ENCODE measurements around the gene NIM1K.
A peak's percentile ranks its signal among the peaks of the same experiment; 100 is the strongest.
"Not testable (repeated sequence)": the region's sequence is repeated elsewhere in the genome, so short reads cannot be mapped to it uniquely, and the experiment has no call there.

The NIM1K gene

DNA sequence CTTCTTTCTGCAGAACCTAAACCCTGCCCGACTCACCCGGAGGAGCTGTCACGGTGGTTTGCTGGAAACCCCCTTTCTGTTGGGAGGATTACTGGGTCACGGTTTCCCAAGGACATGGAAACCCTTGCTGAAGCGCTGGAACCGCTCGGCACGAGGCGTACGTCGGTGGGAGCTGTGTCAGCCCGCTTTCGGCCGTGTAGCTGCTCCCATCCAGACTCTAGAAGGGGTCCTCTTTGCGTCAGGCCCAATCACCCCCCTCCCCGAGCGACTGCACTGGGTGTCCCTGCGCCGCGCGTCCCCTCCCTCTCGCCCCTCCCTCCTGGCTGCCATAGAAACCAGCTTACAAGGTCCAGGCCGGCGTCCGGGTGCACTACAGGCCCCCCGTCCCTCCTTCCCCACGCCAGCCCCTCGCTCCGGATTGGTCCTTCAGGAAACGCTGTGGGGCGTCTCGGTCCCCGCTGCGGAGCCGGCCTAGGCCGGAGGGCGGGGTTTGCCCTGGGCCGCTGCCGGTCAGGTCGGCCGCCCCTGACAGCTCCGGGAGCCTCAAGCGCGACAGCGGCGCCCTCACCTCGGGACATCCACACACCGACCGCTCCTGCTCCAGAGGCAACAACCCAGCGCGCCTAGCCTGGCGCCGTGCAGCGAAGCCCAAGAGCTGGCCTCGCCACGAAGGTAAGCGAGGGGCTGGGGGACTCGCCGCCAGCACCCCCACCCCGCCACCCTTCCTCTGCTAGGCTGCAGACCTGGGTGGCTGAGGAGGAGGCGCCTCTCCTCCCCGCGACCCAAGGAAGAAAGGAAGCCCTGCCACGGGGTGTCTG, at the start of gene NIM1K:
Gene NIM1K (plus strand): TSS at position 486 of the 818 bp plus-strand sequence. CDS start 53,551 bp downstream, outside the sequence.
- peak; percentile 65 to 68 for DNase-seq

GRCh38 chr5:43145071-43145470, 47.0 kb upstream of the NIM1K start:
- DNase-seq = no peak

DNA sequence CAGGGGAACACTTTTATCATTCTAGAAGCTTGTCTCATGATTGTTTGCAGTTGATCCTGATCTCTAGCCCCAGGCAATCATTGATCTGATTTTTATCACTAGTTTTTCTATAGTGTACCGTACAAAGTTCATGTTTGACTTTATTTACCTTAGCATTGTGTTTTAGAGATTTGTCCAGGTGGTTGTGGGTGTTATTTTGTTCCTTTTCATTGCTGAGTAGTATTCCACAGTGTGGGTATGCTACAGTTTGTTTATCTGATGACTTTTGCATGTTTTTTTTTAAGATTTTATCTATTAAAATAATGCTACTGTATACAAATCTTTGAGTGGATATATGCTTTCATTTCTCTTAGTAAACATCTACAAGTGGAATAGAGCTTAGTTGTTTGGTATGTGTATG, 45.1 kb upstream of the NIM1K start:
- DNase-seq = no peak

DNA sequence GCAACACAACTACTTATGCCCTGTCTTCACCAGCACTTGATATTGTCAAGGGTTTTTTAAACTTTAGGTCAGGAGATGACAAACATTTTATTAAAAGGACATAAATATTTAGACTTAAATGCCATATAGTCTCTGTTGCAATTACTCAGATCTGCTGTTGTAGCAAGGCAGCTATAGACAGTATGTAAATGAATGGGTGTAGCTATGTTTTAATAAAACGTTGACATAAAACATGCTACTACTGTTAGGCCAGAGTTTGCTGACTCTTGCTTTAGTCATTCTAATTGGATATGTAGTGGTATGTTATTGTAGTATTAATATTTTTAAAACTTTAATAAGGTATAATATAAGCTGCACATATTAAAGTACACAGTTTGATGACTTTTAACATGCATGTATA, 43.6 kb upstream of the NIM1K start:
- DNase-seq = no peak

DNA sequence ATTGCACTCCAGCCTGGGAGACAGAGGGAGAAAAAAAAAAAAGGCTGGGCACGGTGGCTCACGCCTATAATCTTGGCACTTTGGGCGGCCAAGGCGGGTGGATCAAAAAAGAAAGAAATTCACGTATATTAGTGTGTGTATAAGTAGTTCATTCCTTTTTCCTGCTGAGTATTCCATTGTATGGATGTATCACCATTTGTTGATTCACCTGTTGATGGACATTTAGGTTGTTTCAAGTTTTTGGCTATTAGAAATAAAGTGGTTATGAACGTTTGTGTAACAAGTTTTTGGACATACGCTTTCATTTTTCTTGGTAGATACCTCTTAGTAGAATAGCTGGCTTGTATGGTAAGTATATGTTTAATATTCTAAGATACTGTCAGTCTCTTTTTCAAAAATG, 42.8 kb upstream of the NIM1K start:
- DNase-seq = no peak

DNA sequence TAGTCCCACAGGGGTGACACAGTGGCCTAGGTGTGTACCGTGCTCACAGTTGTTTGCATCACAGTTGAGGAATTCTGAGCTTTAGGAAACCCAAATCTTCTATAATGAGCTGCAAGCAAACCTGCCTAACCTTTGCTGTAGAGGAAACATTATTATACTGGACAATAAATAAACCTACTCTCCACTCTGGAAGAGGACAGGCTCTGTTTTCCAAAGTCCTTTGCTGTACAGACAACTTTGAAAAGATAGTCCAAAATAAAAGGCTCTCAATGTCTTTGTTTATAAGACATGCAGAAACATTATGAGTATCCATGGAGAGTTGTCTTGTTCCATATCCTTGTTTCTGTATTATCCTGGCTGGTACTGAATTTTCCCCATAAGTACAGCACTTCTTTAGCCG, 42.0 kb upstream of the NIM1K start:
- DNase-seq = no peak

- DNase-seq = no peak
These were observed 41.3 kb upstream of the NIM1K start for GRCh38 chr5:43150748-43151147.

DNA sequence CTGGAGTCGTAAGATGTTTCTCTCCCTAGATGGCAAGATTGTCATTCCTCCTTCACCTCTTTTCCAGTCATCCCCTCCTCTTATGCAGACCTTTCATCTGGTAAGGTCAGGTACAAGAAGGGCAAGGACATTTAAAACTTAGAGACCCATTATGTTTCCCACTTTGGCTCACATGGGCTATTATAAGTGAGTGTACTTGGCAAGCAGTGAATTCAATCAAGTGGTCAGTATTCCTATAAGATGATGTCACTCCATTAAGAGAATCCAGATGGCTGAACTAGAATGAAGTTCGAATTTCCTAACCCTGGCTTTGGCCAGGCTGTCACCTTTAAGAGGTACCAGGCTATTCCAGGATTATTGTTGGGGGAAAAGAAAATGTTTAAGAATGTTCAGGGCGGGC, 39.1 kb upstream of the NIM1K start:
- no peak for DNase-seq

GRCh38 chr5:43154469-43154868, 37.6 kb upstream of the NIM1K start:
- no peak for DNase-seq

DNA sequence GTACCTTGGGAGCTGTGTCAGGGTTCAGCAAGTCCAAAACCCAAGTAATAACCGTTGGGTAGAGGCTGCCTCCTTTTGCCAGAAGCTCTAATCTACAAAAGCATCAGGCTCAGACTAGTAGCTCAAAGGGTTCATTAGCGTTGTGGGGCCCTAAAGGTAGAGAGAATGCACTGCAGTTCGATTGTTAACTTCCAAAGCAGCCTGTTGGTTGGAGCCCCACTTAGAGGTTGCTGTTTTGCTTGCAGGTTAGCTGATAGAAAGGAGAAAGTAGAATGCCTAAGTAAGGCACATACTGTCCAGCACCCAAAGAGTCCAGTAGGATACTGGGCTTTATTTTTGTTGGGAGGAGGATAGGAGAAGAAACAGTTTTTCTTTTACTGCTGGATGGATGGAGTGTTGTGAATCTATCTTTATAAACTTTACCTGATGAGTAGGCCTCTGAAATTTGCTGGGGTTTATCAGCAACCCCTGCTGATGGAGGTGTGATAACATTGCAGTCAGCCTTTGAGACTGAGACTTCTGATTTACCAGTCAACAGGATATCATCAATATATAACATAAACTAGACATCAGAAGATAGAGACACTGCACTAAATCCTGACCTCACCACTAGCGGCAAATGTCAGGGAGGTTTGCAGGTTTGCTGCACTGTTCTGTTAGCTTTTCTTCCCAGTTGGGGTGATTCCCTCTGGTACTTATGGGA, 36.5 kb upstream of the NIM1K start:
- no peak for DNase-seq

DNA sequence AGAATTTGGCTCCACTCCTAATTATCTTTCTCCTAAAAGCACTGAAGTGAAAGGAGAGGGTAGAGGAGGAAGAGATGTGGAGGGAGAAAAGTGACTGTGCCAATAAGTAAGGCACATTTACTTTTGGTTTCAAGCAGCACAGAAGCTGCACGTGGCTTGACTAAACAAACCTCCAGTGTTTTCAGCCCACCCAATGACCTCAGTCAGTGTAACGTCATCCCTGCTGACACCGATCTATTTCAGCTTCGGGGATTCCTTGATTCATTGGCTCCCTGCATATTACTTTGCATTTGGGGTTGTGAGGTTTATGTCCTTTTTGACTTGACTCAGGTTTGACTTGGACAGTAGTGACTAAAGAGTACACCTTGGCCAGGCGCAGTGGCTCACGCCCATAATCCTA, 35.6 kb upstream of the NIM1K start:
- no peak for DNase-seq

GRCh38 chr5:43157068-43157467, 35.0 kb upstream of the NIM1K start:
- DNase-seq = no peak

DNA sequence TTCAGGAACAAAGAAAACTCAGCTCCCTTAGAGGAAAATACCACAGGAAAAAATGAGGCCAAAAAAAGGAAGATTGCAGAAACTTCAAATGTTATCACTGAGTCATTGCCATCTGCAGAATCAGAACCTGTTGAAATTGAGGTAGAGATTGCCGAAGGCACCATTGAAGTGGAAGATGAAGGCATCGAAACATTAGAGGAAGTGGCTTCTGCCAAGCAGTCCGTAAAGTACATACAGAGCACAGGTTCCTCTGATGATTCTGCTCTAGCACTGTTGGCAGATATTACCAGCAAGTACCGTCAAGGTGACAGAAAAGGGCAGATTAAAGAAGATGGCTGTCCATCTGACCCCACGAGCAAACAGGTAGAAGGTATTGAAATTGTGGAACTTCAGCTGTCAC, 30.8 kb upstream of the NIM1K start:
- no peak for DNase-seq

DNA sequence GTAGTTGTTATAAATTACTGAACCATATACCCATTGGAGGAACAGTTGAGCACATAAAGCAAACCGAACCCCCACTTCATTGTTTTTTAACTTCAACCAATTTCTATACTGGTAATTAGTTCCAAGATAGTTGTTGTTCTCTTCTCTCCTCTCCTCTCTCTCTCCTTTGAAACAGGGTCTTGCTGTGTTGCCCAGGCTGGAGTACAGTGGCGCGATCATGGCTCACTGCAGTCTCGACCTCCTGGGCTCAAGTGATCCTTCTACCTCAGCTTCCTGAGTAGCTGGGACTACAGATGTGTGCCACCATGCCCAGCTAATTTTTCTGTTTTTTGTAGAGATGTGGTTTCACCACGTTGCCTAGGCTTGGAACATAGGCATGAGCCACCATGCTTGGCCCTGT, 27.2 kb upstream of the NIM1K start:
- not testable (repeated sequence) for DNase-seq

GRCh38 chr5:43165323-43165722, 26.7 kb upstream of the NIM1K start:
- no peak for DNase-seq

DNA sequence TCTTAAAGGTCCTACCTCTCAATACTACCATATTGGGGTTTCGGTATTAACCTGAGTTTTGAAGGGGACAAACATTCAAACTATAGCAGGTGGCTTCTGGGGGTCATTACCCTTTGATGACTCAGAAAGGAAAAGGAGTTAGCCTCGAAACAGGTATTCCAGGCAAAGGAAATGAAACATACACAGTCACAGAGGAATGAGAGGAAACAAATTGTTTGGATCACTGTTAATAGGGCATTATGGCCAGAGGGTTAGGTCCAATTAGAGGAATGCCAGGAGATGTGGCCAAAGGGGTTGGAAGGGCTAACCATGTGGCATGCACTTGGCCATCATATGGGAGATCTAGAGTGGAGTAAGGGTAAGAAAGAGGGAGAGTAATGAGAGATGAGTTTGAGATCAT, 23.9 kb upstream of the NIM1K start:
- DNase-seq = no peak

GRCh38 chr5:43171451-43171850, 20.6 kb upstream of the NIM1K start:
- DNase-seq = no peak

DNA sequence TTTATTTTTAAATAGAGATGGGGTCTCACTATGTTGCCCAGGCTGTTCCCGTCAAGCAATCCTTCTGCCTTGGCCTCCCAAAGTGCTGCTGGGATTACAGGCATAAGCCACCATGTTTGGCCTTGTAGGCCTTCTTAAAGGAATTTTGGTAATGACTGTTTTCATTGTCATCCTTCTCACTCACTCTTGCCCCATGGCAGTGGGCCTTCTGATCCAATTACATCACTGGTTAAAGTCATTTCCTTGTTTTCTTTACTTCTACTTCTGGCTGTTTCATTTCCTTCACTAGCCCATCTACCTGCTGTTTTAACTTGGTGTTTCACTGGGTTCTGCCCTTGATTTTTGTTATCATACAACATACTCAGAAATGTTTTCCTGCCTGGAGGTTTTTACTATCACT, 20.1 kb upstream of the NIM1K start:
- no peak for DNase-seq

DNA sequence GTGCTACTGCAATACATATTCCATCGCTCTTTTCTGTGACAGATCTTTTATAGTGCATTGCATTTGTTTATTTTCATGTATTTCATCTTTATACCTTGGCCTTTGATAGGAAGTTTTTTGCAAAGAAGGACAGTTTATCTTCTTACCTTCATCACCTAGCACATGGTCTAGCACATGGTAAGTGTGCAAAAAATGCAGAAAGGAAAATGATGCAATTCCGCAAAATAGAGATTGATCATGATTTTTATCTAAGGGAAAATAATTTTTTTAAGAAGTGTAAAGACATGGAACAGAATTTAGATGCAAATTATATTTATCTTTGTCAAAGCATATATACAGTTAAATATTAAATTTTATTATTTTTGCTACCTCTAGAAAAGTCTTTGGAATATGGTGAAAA, 19.2 kb upstream of the NIM1K start:
- DNase-seq = no peak

DNA sequence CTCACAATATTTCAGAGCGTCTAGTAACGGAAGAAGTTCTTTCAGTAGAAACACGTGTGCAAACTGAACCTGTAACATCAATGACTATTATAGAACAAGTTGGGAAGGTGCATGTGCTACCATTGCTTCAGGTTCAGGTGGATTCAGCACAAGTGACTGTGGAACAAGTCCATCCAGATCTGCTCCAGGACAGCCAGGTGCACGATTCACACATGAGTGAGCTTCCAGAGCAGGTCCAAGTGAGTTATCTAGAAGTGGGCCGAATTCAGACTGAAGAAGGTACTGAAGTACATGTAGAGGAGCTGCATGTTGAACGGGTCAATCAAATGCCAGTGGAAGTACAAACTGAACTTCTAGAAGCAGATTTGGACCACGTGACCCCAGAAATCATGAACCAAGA, 17.4 kb upstream of the NIM1K start:
- no peak for DNase-seq

GRCh38 chr5:43179836-43180235, 12.2 kb upstream of the NIM1K start:
- no peak for DNase-seq

DNA sequence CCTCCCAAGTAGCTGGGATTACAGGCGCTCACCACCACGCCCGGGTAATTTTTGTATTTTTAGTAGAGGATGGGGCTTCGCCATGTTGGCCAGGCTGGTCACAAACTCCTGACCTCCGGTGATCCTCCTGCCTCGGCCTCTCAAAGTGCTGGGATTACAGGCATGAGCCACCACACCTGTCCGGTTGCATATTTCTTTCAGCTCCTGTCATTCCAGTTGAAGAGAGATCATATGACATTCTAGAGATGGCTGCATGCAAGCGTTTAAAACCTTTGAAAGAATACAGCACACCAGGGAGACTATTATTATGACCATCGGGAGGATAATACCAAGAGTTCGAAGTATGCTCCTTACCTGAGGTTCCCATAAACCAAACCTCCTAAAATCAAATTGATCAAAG, 9.6 kb upstream of the NIM1K start:
- no peak for DNase-seq

- not testable (repeated sequence) for DNase-seq
These were observed 8.9 kb upstream of the NIM1K start for GRCh38 chr5:43183101-43183500.

- no peak for DNase-seq
These were observed 1.0 kb upstream of the NIM1K start for GRCh38 chr5:43190755-43191603.
